HG02943 (cell line): Measurements from ENCODE around the gene MACROD2.

Experiments
- ATAC-seq: cut with Tn5 transposase; IDR thresholded peaks from one replicate; pipeline ENCODE4 v1.9.1; 2021; ENCODE audit warnings: mild to moderate bottlenecking, low read depth, moderate library complexity; ENCODE audit not compliant: unreplicated experiment

Gene MACROD2

GRCh38 chr20:14826543-14827313, 831.4 kb downstream of the MACROD2 start:
- ATAC-seq: no peak

GRCh38 chr20:14828459-14828858, 833.1 kb downstream of the MACROD2 start:
- no peak for ATAC-seq

GRCh38 chr20:14829906-14830305, 834.6 kb downstream of the MACROD2 start:
- ATAC-seq: peak; percentile 55

- ATAC-seq: peak; percentile 69
Measured at GRCh38 chr20:14830466-14830865, 835.1 kb downstream of the MACROD2 start.

- peak; percentile 9 for ATAC-seq
Measured at GRCh38 chr20:14830899-14831298, 835.6 kb downstream of the MACROD2 start.

- ATAC-seq: peak; percentile 45
Measured at GRCh38 chr20:14832630-14833029, 837.3 kb downstream of the MACROD2 start.

- peak; percentile 76 for ATAC-seq
Measured at GRCh38 chr20:14838663-14839628, 843.6 kb downstream of the MACROD2 start.

- ATAC-seq: no peak
Measured at GRCh38 chr20:14845199-14846160, 850.2 kb downstream of the MACROD2 start.

GRCh38 chr20:14848806-14849205, 853.5 kb downstream of the MACROD2 start:
- no peak for ATAC-seq

- no peak for ATAC-seq
Measured at GRCh38 chr20:14853079-14853478, 857.8 kb downstream of the MACROD2 start.

- ATAC-seq: no peak
Measured at GRCh38 chr20:14855171-14855570, 859.9 kb downstream of the MACROD2 start.

- ATAC-seq: no peak
Measured at GRCh38 chr20:14859627-14860026, 864.3 kb downstream of the MACROD2 start.

GRCh38 chr20:14860410-14860814, 865.1 kb downstream of the MACROD2 start:
- ATAC-seq: no peak

GRCh38 chr20:14861028-14861699, 865.8 kb downstream of the MACROD2 start:
- no peak for ATAC-seq

- ATAC-seq: no peak
Measured at GRCh38 chr20:14865169-14865568, 869.9 kb downstream of the MACROD2 start.

- no peak for ATAC-seq
Measured at GRCh38 chr20:14865731-14866130, 870.4 kb downstream of the MACROD2 start.

- ATAC-seq: no peak
Measured at GRCh38 chr20:14866841-14867514, 871.7 kb downstream of the MACROD2 start.

GRCh38 chr20:14877301-14878028, 882.1 kb downstream of the MACROD2 start:
- no peak for ATAC-seq

- ATAC-seq: no peak
Measured at GRCh38 chr20:14878676-14879019, 883.3 kb downstream of the MACROD2 start.
